ENCODE results near the gene ACOT7.

Gene ACOT7

GRCh38 chr1:6331543-6332273, 61.9 kb downstream of the ACOT7 start:
- Histone ChIP-seq H3K4me1 (ENCODE audit: control insufficient read depth in 2 of 2, insufficient read depth in 1 of 2, low read depth in 1 of 2, low read length in 2 of 2) (peaks cover 12 to 13% of the 10 kb centered on the region in 2 donors), H2AFZ (ENCODE audit: low read length) (no peak overlapping the region), H3K23ac (ENCODE audit: low read depth, low read length, poor library complexity) (no peak overlapping the region), H3K9ac (ENCODE audit: low read depth, low read length, poor library complexity) (no peak overlapping the region), H3K27me3 (ENCODE audit: control insufficient read depth in 3 of 3, insufficient read depth in 3 of 3, low read depth in 1 of 3, low read length in 3 of 3) (no peaks in the 10 kb centered on the region), H2BK12ac (ENCODE audit: low read length) (no peak overlapping the region), H3K36me3 (replicated peaks in 1 of 2; ENCODE audit: control insufficient read depth in 2 of 2, insufficient read depth in 2 of 2, low read length in 2 of 2) (peaks cover 7 to 63% of the 10 kb centered on the region in 2 donors), H3K79me1 (ENCODE audit: low read depth, low read length) (peaks cover 4% of the 10 kb centered on the region), H3K4me2 (ENCODE audit: insufficient read depth, low read length, poor library complexity, severe bottlenecking) (no peak overlapping the region), H3K14ac (ENCODE audit: low read length) (no peak overlapping the region), H3K9me3 (replicated peaks in 1 of 2; ENCODE audit: control insufficient read depth in 2 of 2, insufficient read depth in 1 of 2, low read depth in 1 of 2, low read length in 2 of 2) (peaks cover 0 to 1% of the 10 kb centered on the region in 2 donors), H3K4me3 (ENCODE audit: low read length in 2 of 2) (no peak overlapping the region), H4K91ac (ENCODE audit: low read depth, low read length, poor library complexity) (no peak overlapping the region), H2BK120ac (ENCODE audit: low read depth, low read length) (no peak overlapping the region), H3K27ac (replicated peaks; ENCODE audit: low read length) (no peak overlapping the region), H2AK5ac (ENCODE audit: low read depth, low read length) (peak overlapping the region; percentile 32), H3K18ac (ENCODE audit: low read length) (no peak overlapping the region), H3K4ac (ENCODE audit: low read length) (no peak overlapping the region), H4K8ac (ENCODE audit: low read depth, low read length) (no peak overlapping the region), H2BK15ac (ENCODE audit: low read length) (no peak overlapping the region), H2BK5ac (ENCODE audit: low read length) (no peak overlapping the region)
- no peak for DNase-seq (ENCODE audit: low spot score)
- no CpG with 5 or more reads among the region's 18 CpGs for WGBS, 2 donors (ENCODE audit: extremely low coverage in 2 of 2, insufficient read length in 2 of 2, insufficient replicate concordance in 1 of 2)

GRCh38 chr1:6330410-6330911, 63.1 kb downstream of the ACOT7 start:
- Histone ChIP-seq H3K9ac (ENCODE audit: low read depth, low read length, poor library complexity) (no peak overlapping the region), H3K79me1 (ENCODE audit: low read depth, low read length) (peaks cover 6% of the 10 kb centered on the region), H4K91ac (ENCODE audit: low read depth, low read length, poor library complexity) (no peak overlapping the region), H3K23ac (ENCODE audit: low read depth, low read length, poor library complexity) (no peak overlapping the region), H3K4me1 (ENCODE audit: control insufficient read depth in 2 of 2, insufficient read depth in 1 of 2, low read depth in 1 of 2, low read length in 2 of 2) (peaks cover 2 to 3% of the 10 kb centered on the region in 2 donors), H3K4me2 (ENCODE audit: insufficient read depth, low read length, poor library complexity, severe bottlenecking) (no peak overlapping the region), H2BK120ac (ENCODE audit: low read depth, low read length) (no peak overlapping the region), H3K18ac (ENCODE audit: low read length) (no peak overlapping the region), H3K4ac (ENCODE audit: low read length) (no peak overlapping the region), H3K9me3 (replicated peaks in 1 of 2; ENCODE audit: control insufficient read depth in 2 of 2, insufficient read depth in 1 of 2, low read depth in 1 of 2, low read length in 2 of 2) (peaks cover 0 to 1% of the 10 kb centered on the region in 2 donors), H3K36me3 (replicated peaks in 1 of 2; ENCODE audit: control insufficient read depth in 2 of 2, insufficient read depth in 2 of 2, low read length in 2 of 2) (peaks cover 17 to 76% of the 10 kb centered on the region in 2 donors), H2BK15ac (ENCODE audit: low read length) (no peak overlapping the region), H3K14ac (ENCODE audit: low read length) (no peak overlapping the region), H2AFZ (ENCODE audit: low read length) (no peak overlapping the region), H2BK5ac (ENCODE audit: low read length) (no peak overlapping the region), H3K27me3 (ENCODE audit: control insufficient read depth in 3 of 3, insufficient read depth in 3 of 3, low read depth in 1 of 3, low read length in 3 of 3) (no peaks in the 10 kb centered on the region), H3K27ac (replicated peaks; ENCODE audit: low read length) (no peak overlapping the region), H2BK12ac (ENCODE audit: low read length) (no peak overlapping the region), H2AK5ac (ENCODE audit: low read depth, low read length) (no peak overlapping the region), H3K4me3 (ENCODE audit: low read length in 2 of 2) (no peak overlapping the region), H4K8ac (ENCODE audit: low read depth, low read length) (no peak overlapping the region)
- WGBS, 2 donors (ENCODE audit: extremely low coverage in 2 of 2, insufficient read length in 2 of 2, insufficient replicate concordance in 1 of 2): no CpG with 5 or more reads among the region's 16 CpGs
- DNase-seq (ENCODE audit: low spot score): no peak

GRCh38 chr1:6329851-6330250, 63.7 kb downstream of the ACOT7 start:
- H4K91ac ChIP-seq (ENCODE audit: low read depth, low read length, poor library complexity): no peak overlapping the region
- no peak overlapping the region for H2BK5ac ChIP-seq (ENCODE audit: low read length)
- no peaks in the 10 kb centered on the region for H3K4me1 ChIP-seq (ENCODE audit: control insufficient read depth in 2 of 2, insufficient read depth in 1 of 2, low read depth in 1 of 2, low read length in 2 of 2)
- H3K4me3 ChIP-seq (ENCODE audit: low read length in 2 of 2): no peak overlapping the region
- no peak overlapping the region for H3K4me2 ChIP-seq (ENCODE audit: insufficient read depth, low read length, poor library complexity, severe bottlenecking)
- H2AK5ac ChIP-seq (ENCODE audit: low read depth, low read length): no peak overlapping the region
- no peaks in the 10 kb centered on the region for H3K27me3 ChIP-seq (ENCODE audit: control insufficient read depth in 3 of 3, insufficient read depth in 3 of 3, low read depth in 1 of 3, low read length in 3 of 3)
- no peak overlapping the region for H3K18ac ChIP-seq (ENCODE audit: low read length)
- peaks cover 18 to 78% of the 10 kb centered on the region in 2 donors for H3K36me3 ChIP-seq (replicated peaks in 1 of 2; ENCODE audit: control insufficient read depth in 2 of 2, insufficient read depth in 2 of 2, low read length in 2 of 2)
- H2AFZ ChIP-seq (ENCODE audit: low read length): no peak overlapping the region
- peaks cover 0 to 1% of the 10 kb centered on the region in 2 donors for H3K9me3 ChIP-seq (replicated peaks in 1 of 2; ENCODE audit: control insufficient read depth in 2 of 2, insufficient read depth in 1 of 2, low read depth in 1 of 2, low read length in 2 of 2)
- H2BK12ac ChIP-seq (ENCODE audit: low read length): no peak overlapping the region
- no peak overlapping the region for H3K14ac ChIP-seq (ENCODE audit: low read length)
- peak overlapping the region; percentile 52 for H3K23ac ChIP-seq (ENCODE audit: low read depth, low read length, poor library complexity)
- WGBS, 2 donors (ENCODE audit: extremely low coverage in 2 of 2, insufficient read length in 2 of 2, insufficient replicate concordance in 1 of 2): no CpG with 5 or more reads among the region's 13 CpGs
- no peak overlapping the region for H3K27ac ChIP-seq (replicated peaks; ENCODE audit: low read length)
- no peak overlapping the region for H2BK15ac ChIP-seq (ENCODE audit: low read length)
- H3K79me1 ChIP-seq (ENCODE audit: low read depth, low read length): peaks cover 6% of the 10 kb centered on the region
- no peak overlapping the region for H4K8ac ChIP-seq (ENCODE audit: low read depth, low read length)
- H2BK120ac ChIP-seq (ENCODE audit: low read depth, low read length): no peak overlapping the region
- H3K9ac ChIP-seq (ENCODE audit: low read depth, low read length, poor library complexity): no peak overlapping the region
- no peak overlapping the region for H3K4ac ChIP-seq (ENCODE audit: low read length)
- DNase-seq (ENCODE audit: low spot score): no peak

- Histone ChIP-seq H2BK120ac (ENCODE audit: low read depth, low read length) (no peak overlapping the region), H2BK5ac (ENCODE audit: low read length) (no peak overlapping the region), H3K9me3 (replicated peaks in 1 of 2; ENCODE audit: control insufficient read depth in 2 of 2, insufficient read depth in 1 of 2, low read depth in 1 of 2, low read length in 2 of 2) (peaks cover 0 to 1% of the 10 kb centered on the region in 2 donors), H3K4me3 (ENCODE audit: low read length in 2 of 2) (no peak overlapping the region), H2AFZ (ENCODE audit: low read length) (no peak overlapping the region), H3K79me1 (ENCODE audit: low read depth, low read length) (peaks cover 6% of the 10 kb centered on the region), H3K18ac (ENCODE audit: low read length) (no peak overlapping the region), H3K23ac (ENCODE audit: low read depth, low read length, poor library complexity) (no peak overlapping the region), H3K9ac (ENCODE audit: low read depth, low read length, poor library complexity) (no peak overlapping the region), H2AK5ac (ENCODE audit: low read depth, low read length) (no peak overlapping the region), H3K4ac (ENCODE audit: low read length) (no peak overlapping the region), H4K8ac (ENCODE audit: low read depth, low read length) (no peak overlapping the region), H3K4me2 (ENCODE audit: insufficient read depth, low read length, poor library complexity, severe bottlenecking) (no peak overlapping the region), H4K91ac (ENCODE audit: low read depth, low read length, poor library complexity) (no peak overlapping the region), H2BK15ac (ENCODE audit: low read length) (no peak overlapping the region), H2BK12ac (ENCODE audit: low read length) (no peak overlapping the region), H3K14ac (ENCODE audit: low read length) (no peak overlapping the region), H3K36me3 (replicated peaks in 1 of 2; ENCODE audit: control insufficient read depth in 2 of 2, insufficient read depth in 2 of 2, low read length in 2 of 2) (peaks cover 18 to 79% of the 10 kb centered on the region in 2 donors), H3K27ac (replicated peaks; ENCODE audit: low read length) (no peak overlapping the region), H3K4me1 (ENCODE audit: control insufficient read depth in 2 of 2, insufficient read depth in 1 of 2, low read depth in 1 of 2, low read length in 2 of 2) (no peaks in the 10 kb centered on the region), H3K27me3 (ENCODE audit: control insufficient read depth in 3 of 3, insufficient read depth in 3 of 3, low read depth in 1 of 3, low read length in 3 of 3) (no peaks in the 10 kb centered on the region)
- DNase-seq (ENCODE audit: low spot score): no peak
- WGBS, 2 donors (ENCODE audit: extremely low coverage in 2 of 2, insufficient read length in 2 of 2, insufficient replicate concordance in 1 of 2): no CpG with 5 or more reads among the region's 7 CpGs
These were observed 64.2 kb downstream of the ACOT7 start for GRCh38 chr1:6329396-6329795.

Data from neuronal stem cell (in vitro differentiated cells).